ENCODE data around the gene SLC16A6. TPM values are rescaled to one million over a fixed set of nuclear protein-coding genes. Genes with fewer than 3 reads are reported as not detected.
"Not testable (repeated sequence)": the region's sequence is repeated elsewhere in the genome, so short reads cannot be mapped to it uniquely, and the experiment has no call there.

Gene SLC16A6
- total RNA-seq, 1 donor from 2014 or later = 3.4 TPM

DNA sequence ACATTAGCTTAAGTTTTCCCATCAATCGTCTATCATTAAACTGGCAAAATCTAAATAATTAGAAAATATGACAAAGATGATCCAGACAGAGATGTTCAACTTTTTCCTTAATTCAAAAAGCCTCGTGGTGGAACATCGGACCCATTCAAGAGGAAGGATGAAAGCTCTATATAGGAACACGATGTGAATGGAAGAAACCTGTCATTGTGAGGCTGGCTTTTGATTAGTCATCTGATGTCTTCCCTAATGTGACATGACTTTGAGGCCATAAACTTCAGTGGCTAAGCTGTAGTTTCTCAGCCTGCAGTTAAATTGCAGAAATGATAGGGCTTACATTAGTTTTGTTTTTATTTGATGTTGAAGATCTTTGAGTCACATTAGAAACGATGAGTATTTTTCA is 42.0 kb downstream of the SLC16A6 start:
- peak; percentile 6 for DNase-seq (ENCODE audit: low spot score)
- Mint-ChIP-seq H3K36me3 (ENCODE audit: low read depth) (peaks cover 60% of the 10 kb centered on the region), H3K4me3 (ENCODE audit: low read depth) (peak overlapping the region; percentile 91), H3K9me3 (no peaks in the 10 kb centered on the region), H3K27ac (peak overlapping the region; percentile 94), H3K4me1 (ENCODE audit: low read depth) (peaks cover 49% of the 10 kb centered on the region), H3K27me3 (ENCODE audit: low read depth) (no peaks in the 10 kb centered on the region)
- intact Hi-C loops (cut with micrococcal nuclease) = loop anchor here (1.0 to 5.0 kb wide), 2 partner anchors 43 to 44 kb away; partner anchors contain the start of genes ARSG and SLC16A6

DNA sequence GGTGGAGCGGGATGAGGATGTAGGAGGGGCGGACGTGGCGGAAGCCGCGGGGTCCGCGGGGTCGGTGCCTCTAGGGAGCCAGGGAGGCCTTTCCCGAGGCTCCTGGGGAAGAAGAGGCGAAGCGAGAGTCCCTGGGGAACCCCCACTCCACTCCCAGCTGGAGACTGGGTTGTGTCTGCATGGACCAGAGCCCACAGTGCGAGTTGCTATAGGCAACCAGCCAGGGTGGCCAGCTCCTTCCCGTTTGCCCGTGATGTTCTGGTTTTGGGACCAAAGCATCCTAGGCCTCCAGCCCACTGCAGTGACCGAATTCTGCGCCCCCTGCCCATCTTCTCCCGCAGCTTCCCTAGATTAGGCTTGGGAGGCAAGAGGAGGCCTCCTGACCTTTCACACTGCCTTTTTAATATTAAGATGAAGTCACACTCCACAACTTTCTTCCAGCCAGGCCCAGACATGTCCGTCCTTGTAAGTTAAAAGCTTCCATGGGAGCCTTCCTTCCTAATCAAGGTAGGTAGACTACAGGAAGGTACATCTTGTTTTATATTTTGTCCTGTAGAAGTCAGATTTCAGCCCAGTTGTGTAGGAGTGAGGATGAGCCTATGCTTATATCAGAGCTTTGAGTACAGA is 42.6 kb downstream of the SLC16A6 start:
- Mint-ChIP-seq H3K4me1 (ENCODE audit: low read depth) (peaks cover 46% of the 10 kb centered on the region), H3K36me3 (ENCODE audit: low read depth) (peaks cover 59% of the 10 kb centered on the region), H3K27ac (peak overlapping the region; percentile 94), H3K4me3 (ENCODE audit: low read depth) (peak overlapping the region; percentile 91), H3K27me3 (ENCODE audit: low read depth) (no peaks in the 10 kb centered on the region), H3K9me3 (no peaks in the 10 kb centered on the region)
- no peak for DNase-seq (ENCODE audit: low spot score)
- intact Hi-C loops (cut with micrococcal nuclease) = loop anchor here (1.0 to 5.0 kb wide), 2 partner anchors 43 to 44 kb away; partner anchors contain the start of genes ARSG and SLC16A6

DNA sequence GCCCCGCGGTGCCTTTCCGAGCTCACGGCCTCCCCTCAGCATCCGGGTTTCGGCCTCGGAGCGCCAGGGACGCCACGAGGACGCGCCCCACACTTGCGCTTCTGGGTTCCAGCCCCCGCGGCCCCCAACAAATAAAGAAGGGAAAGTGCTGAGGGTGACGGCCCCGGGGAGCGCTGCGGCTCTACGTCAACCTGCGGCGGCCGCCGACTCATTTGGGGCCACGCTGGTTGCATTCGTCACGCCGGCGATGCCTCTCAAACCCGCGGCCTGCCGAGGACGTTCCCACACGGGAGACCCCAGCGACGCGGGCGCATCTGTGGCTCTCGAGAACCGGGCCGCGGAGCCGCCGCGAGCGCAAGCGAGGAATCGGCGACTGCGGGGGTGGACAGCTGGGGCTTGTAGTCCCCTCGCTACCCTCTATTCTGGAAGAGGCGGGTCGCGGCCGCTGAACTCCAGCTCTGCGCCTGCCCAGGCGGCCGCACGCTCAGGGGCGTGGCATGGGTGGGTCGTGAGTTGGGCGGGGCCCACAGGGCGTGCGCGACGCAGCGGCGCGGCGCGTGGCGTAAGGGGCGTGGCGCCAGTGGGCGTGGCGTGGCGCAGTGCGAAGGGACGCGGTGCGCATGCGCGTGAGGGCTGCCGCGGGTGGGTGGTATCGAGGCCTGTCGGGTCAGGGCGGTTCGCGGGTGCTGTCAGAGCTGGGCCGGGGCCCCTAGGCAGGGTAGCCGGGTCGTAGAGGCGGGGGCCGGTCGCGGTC is 43.3 kb downstream of the SLC16A6 start, which contains the start of gene AMZ2:
Gene AMZ2, plus strand, starts transcription at position 599 of the 754 bp plus-strand sequence. CDS start 2,145 bp downstream, outside the sequence.
- Mint-ChIP-seq H3K9me3 (no peaks in the 10 kb centered on the region), H3K4me3 (ENCODE audit: low read depth) (peak within 1 kb of the TSS; percentile 91), H3K27me3 (ENCODE audit: low read depth) (no peaks in the 10 kb centered on the region), H3K27ac (peak within 1 kb of the TSS; percentile 94), H3K36me3 (ENCODE audit: low read depth) (peaks cover 52% of the 10 kb centered on the region), H3K4me1 (ENCODE audit: low read depth) (peaks cover 39% of the 10 kb centered on the region)
- peak; percentile 97 for DNase-seq (ENCODE audit: low spot score)
- intact Hi-C loops (cut with micrococcal nuclease) = loop anchor here (1.0 to 5.0 kb wide), 5 partner anchors 8 to 210 kb away; partner anchors contain the start of genes ARSG, SLC16A6 and WIPI1

DNA sequence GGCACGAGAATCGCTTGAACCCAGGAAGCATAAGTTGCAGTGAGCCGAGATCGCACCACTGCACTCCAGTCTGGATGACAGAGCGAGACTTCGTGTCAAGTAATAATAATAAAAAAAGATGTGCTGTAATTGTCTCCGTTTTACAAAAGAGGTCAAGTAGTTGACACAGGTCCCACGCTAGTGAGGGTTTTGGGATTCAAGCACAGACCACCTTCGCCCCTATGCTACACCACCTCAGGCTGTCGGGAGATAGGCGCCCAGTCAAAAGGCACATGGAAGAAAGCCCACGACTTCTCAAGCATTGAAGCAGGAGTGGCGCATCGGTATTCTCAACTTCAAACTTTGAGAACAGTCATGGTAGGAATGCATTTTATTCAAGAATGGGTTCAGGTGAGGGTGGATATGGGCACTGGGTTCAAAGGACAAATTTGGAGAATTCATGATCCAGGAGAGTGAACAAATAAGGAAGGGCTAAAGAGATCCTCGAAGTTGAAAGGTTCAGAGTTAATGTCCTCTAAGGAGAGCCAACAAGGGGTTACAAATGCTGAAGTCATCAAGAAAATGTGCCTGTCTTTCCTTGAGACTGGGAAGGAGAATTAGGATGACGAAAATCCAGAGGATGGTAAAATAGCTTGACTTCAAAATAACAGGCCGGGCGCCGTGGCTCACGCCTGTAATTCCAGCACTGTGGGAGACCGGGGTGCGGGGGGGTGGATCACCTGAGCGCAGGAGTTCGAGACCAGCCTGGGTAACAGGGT is 44.5 kb downstream of the SLC16A6 start:
- no peak for DNase-seq (ENCODE audit: low spot score)
- Mint-ChIP-seq H3K4me1 (ENCODE audit: low read depth) (peaks cover 41% of the 10 kb centered on the region), H3K27me3 (ENCODE audit: low read depth) (no peaks in the 10 kb centered on the region), H3K4me3 (ENCODE audit: low read depth) (peak overlapping the region; percentile 91), H3K9me3 (no peaks in the 10 kb centered on the region), H3K27ac (peak overlapping the region; percentile 94), H3K36me3 (ENCODE audit: low read depth) (peaks cover 41% of the 10 kb centered on the region)
- intact Hi-C loops (cut with micrococcal nuclease) = loop anchor here (1.0 to 5.0 kb wide), 4 partner anchors 7 to 211 kb away; partner anchors contain the start of genes ARSG, SLC16A6 and WIPI1

DNA sequence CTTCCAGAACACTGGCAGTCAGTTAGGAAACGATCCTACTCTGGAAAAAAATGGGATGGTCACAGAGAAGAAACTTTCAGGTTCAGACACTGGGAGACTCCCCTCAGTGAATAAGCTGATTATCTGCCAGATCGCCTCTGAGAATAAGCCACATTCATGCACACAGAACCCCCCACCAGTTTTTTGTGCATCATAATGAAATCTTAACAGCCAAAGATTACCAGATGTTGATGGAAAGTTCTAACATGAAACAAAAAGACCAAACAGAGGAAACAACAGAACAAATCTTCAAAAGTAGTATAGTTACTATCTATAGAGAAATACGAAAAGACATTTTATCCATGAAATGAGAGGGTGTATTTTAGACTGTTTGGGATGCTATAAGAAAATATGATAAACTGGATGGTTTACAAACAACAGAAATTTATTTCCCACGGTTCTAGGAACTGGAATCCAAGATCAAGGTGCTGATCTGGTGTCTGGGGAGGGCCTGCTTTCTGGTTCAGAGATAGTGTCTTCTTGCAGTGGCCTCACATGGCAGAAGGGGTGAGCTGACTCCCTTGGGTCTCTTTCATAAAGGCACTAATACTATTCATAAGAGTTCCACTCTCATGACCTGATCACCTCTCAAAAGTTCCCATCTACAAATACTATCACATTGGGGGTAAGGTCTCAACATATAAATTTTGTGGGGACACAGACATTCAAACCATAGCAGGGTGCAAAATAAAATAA is 51.1 kb downstream of the SLC16A6 start:
- H3K4me1 Mint-ChIP-seq (ENCODE audit: low read depth) = peaks cover 59% of the 10 kb centered on the region
- H3K27me3 Mint-ChIP-seq (ENCODE audit: low read depth) = no peaks in the 10 kb centered on the region
- peak overlapping the region; percentile 75 for H3K4me3 Mint-ChIP-seq (ENCODE audit: low read depth)
- peak overlapping the region; percentile 95 for H3K27ac Mint-ChIP-seq
- peaks cover 25% of the 10 kb centered on the region for H3K36me3 Mint-ChIP-seq (ENCODE audit: low read depth)
- intact Hi-C loops (cut with micrococcal nuclease) = loop anchor here (1.0 to 2.0 kb wide), 3 partner anchors 8 to 59 kb away; no protein-coding TSS in a partner anchor
- DNase-seq (ENCODE audit: low spot score) = no peak
- no peaks in the 10 kb centered on the region for H3K9me3 Mint-ChIP-seq

DNA sequence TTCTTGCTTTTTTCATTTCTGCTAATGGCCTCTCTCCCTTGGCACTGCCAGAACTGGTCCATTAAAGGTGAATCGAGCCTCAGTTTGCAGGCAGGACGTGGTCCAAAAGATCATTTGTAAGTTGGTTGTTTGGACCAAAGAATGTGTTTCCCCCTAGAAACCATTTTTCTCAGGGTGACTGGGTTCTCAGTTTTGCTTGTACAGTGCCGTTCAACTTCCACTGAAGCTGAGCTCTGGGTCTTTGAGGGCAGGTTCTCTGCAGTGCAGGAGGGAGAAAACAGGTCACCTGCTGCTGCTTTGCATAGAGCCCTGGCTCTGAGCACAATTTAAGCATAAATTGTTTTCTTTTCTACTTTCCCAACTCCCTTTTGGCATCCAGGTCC is 52.1 kb downstream of the SLC16A6 start:
- Mint-ChIP-seq H3K27me3 (ENCODE audit: low read depth) (no peaks in the 10 kb centered on the region), H3K4me3 (ENCODE audit: low read depth) (peak overlapping the region; percentile 75), H3K9me3 (no peaks in the 10 kb centered on the region), H3K4me1 (ENCODE audit: low read depth) (peaks cover 64% of the 10 kb centered on the region), H3K36me3 (ENCODE audit: low read depth) (peaks cover 22% of the 10 kb centered on the region), H3K27ac (peak overlapping the region; percentile 95)
- intact Hi-C loops (cut with micrococcal nuclease) = loop anchor here (1.0 to 2.0 kb wide), 5 partner anchors 8 to 58 kb away; no protein-coding TSS in a partner anchor
- no peak for DNase-seq (ENCODE audit: low spot score)

DNA sequence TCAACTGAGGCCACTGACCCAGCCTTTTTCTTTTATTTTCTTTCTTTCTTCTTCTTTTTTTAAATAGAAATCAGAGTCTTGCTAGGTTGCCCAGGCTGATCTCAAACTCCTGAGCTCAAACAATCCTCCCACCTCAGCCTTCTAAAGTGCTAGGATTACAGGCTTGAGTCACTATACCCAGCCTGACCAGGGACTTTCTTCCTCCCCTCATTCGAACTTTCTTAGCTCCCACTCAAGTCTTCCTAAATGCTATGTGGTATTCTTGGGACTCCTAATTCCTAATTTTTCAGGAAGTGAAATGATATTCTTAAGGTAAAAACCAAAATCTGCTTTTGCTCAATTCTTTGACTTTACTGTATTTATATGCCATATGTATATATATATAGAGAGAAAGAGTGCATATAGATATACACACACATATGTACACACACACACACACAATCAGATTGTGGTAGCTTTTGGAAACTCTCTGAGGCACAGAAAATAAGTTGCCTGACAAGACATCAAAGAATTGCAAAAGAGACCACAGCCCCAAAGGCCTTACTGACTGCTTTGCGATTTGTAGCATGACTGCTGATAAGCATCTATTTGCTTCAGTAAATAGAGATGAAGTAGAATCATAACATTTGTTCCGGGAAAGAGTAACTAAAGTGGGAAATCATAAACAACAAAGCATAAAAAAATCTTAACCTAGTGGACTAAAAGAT is 52.6 kb downstream of the SLC16A6 start:
- peak overlapping the region; percentile 75 for H3K4me3 Mint-ChIP-seq (ENCODE audit: low read depth)
- H3K36me3 Mint-ChIP-seq (ENCODE audit: low read depth) = peaks cover 18% of the 10 kb centered on the region
- intact Hi-C loops (cut with micrococcal nuclease) = loop anchor here (1.0 to 2.0 kb wide), 4 partner anchors 10 to 58 kb away; no protein-coding TSS in a partner anchor
- H3K27ac Mint-ChIP-seq = peak overlapping the region; percentile 95
- peaks cover 63% of the 10 kb centered on the region for H3K4me1 Mint-ChIP-seq (ENCODE audit: low read depth)
- no peaks in the 10 kb centered on the region for H3K9me3 Mint-ChIP-seq
- DNase-seq (ENCODE audit: low spot score) = no peak
- no peaks in the 10 kb centered on the region for H3K27me3 Mint-ChIP-seq (ENCODE audit: low read depth)

DNA sequence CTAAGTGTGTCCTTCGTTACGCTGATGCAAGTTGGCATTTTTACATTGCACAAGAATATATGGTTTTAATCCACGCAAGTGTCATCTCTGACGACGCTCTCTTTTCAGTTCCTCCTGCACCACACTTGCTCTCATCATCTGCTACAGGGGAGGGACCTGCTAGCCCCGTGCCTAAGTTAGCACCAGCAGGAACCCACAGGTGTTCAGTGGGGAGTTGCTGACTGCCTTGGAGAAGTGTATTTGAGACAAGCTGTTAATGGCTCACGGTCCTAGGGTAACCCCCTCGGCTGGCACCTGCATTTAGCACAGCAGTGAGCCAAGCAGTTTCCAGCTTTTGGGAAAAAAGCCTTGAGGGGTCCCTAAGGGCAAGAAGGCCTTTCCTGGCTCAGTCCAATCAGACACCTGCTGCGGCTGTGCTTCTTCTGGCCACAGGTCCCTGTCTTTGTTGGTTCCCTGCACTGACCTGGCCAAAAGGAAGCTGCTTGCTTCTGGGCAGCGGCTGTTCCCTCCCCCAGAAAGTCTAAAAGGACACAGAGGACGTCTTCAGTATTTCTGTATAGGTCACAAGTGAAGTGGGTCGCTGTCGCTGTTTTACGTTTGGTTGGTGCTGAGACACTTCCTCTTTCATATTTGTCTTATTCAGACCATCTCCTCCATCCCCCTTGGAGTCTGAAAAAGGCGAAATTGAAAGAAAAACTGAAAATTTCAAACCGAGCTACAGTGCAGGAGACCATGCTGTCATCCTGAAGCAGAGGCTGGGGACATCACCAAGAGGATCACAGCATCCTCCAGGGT is 53.4 kb downstream of the SLC16A6 start:
- peak; percentile 45 for DNase-seq (ENCODE audit: low spot score)
- intact Hi-C loops (cut with micrococcal nuclease) = loop anchor here (1.0 to 2.0 kb wide), 4 partner anchors 9 to 57 kb away; no protein-coding TSS in a partner anchor
- Mint-ChIP-seq H3K36me3 (ENCODE audit: low read depth) (peaks cover 18% of the 10 kb centered on the region), H3K4me3 (ENCODE audit: low read depth) (peak overlapping the region; percentile 75), H3K27ac (peak overlapping the region; percentile 95), H3K4me1 (ENCODE audit: low read depth) (peaks cover 66% of the 10 kb centered on the region)
- H3K9me3 Mint-ChIP-seq; H3K27me3 Mint-ChIP-seq (ENCODE audit: low read depth): not testable (repeated sequence)

DNA sequence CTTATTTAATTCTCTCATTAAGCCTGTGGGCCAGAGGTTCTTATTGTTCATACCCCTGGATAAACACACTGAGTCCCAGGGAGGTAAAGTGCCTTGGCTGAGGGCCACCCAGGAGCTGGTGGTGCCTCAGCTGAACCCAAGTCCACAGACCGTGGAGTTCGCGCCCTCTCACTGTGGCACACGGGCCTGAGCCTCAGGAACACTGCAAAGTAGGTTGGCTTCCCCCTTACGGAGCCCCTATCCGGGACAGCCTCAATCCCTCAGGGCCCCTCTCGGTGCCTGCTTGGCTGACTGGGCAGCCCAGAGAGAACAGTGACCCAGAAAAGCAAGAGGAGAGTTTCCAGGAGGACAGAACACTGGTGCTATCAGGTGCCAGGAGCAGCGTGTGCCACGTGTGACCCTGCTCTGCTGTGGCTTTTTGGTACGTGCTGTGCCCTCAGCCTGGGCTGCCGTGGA is 55.6 kb downstream of the SLC16A6 start:
- H3K27me3 Mint-ChIP-seq (ENCODE audit: low read depth); H3K9me3 Mint-ChIP-seq; intact Hi-C loops (cut with micrococcal nuclease); DNase-seq (ENCODE audit: low spot score): not testable (repeated sequence)
- H3K4me3 Mint-ChIP-seq (ENCODE audit: low read depth) = peak overlapping the region; percentile 17
- peak overlapping the region; percentile 80 for H3K27ac Mint-ChIP-seq
- peaks cover 16% of the 10 kb centered on the region for H3K36me3 Mint-ChIP-seq (ENCODE audit: low read depth)
- H3K4me1 Mint-ChIP-seq (ENCODE audit: low read depth) = peaks cover 58% of the 10 kb centered on the region

DNA sequence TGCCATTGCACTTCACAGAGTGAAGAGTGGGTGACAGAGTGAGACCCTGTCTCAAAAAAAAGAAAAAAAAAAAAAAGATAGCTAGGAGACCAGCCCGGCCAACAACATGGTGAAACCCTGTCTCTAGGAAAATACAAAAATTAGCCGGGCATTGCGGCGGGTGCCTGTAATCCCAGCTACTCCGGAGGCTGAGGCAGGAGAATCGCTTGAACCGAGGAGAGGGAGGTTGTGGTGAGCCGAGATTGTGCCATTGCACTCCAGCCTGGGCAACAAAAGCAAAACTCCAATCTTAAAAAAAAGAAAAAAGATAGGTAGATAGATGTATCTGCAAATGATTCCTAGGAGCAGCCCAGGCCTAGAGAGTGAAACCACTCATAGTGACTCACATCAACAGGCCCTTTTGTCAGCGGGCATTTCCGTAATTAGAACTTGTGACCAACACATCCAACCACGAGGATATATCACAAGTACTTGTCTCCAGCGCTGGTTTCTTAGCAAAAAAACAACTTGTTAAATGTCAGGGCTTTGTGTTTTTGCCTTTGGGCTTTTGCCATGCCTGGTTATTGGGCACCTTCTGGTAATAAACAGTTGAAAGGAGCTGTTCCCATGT is 56.1 kb downstream of the SLC16A6 start:
- Mint-ChIP-seq H3K27ac (peak overlapping the region; percentile 80), H3K4me1 (ENCODE audit: low read depth) (peaks cover 54% of the 10 kb centered on the region), H3K4me3 (ENCODE audit: low read depth) (peak overlapping the region; percentile 17), H3K36me3 (ENCODE audit: low read depth) (peaks cover 14% of the 10 kb centered on the region)
- H3K9me3 Mint-ChIP-seq; intact Hi-C loops (cut with micrococcal nuclease); H3K27me3 Mint-ChIP-seq (ENCODE audit: low read depth); DNase-seq (ENCODE audit: low spot score): not testable (repeated sequence)

Measured in activated T-helper 2 cell treated with anti-CD3 and anti-CD28 coated beads, Interferon-gamma antibody, Interleukin-2, Interleukin-4, amounts not matched to agents 10 μg/mL and 5 μg/mL and 100 μg/mL, durations not matched to agents 14 hours and 24 hours and 36 hours (primary cell).